NCI-H69 (cell line): ENCODE measurements around the gene PLPPR3.
"Not testable (repeated sequence)": the region's sequence is repeated elsewhere in the genome, so short reads cannot be mapped to it uniquely, and the experiment has no call there.

Experiments used
- DNase-seq: peaks from one replicate; lab custom pipeline; 2025; lab: John Stamatoyannopoulos, UW

PLPPR3 gene

GRCh38 chr19:853614-854220 is 32.0 kb upstream of the PLPPR3 start:
- not testable (repeated sequence) for DNase-seq

- DNase-seq: no peak
Measured at GRCh38 chr19:853014-853585, 31.3 kb upstream of the PLPPR3 start.

GRCh38 chr19:852136-853013 is 30.6 kb upstream of the PLPPR3 start, which contains the start of gene ELANE:
Gene ELANE, plus strand, starts transcription at chr19:852303. Its CDS starts 26 bp downstream, at chr19:852329.
- DNase-seq: no peak

- DNase-seq: no peak
Measured at GRCh38 chr19:850979-851335, 29.2 kb upstream of the PLPPR3 start.

GRCh38 chr19:850221-850978 is 28.6 kb upstream of the PLPPR3 start:
- DNase-seq: peak; percentile 85

GRCh38 chr19:849195-849594 is 27.4 kb upstream of the PLPPR3 start:
- not testable (repeated sequence) for DNase-seq

- DNase-seq: no peak
Measured at GRCh38 chr19:848386-848921, 26.7 kb upstream of the PLPPR3 start.

GRCh38 chr19:845707-846521 is 24.2 kb upstream of the PLPPR3 start:
- no peak for DNase-seq

GRCh38 chr19:844546-844971 is 22.8 kb upstream of the PLPPR3 start:
- no peak for DNase-seq

- DNase-seq: peak; percentile 54
Measured at GRCh38 chr19:843836-844545, 22.2 kb upstream of the PLPPR3 start.

GRCh38 chr19:843180-843835 is 21.6 kb upstream of the PLPPR3 start:
- peak; percentile 68 for DNase-seq

- not testable (repeated sequence) for DNase-seq
Measured at GRCh38 chr19:842802-843179, 21.0 kb upstream of the PLPPR3 start.

GRCh38 chr19:840519-841206 is 18.9 kb upstream of the PLPPR3 start, which contains the start of gene PRTN3:
Gene PRTN3, plus strand, starts transcription at chr19:840999. Its CDS starts 10 bp downstream, at chr19:841009.
- DNase-seq: no peak

GRCh38 chr19:835210-835810 is 13.6 kb upstream of the PLPPR3 start:
- DNase-seq: no peak

- no peak for DNase-seq
Measured at GRCh38 chr19:834216-834615, 12.5 kb upstream of the PLPPR3 start.

- no peak for DNase-seq
Measured at GRCh38 chr19:831407-832369, 9.9 kb upstream of the PLPPR3 start.

- DNase-seq: no peak
Measured at GRCh38 chr19:829129-829758, 7.5 kb upstream of the PLPPR3 start.
